GM13977 (cell line): ENCODE results near the gene MAGEB4.

Experiments used
- DNase-seq: peaks from one replicate; pipeline ENCODE4 v3.0.0; 2012; ENCODE audit warnings: low spot score
- in situ Hi-C: fragments of 300-500 bp; cut with MboI; formaldehyde crosslinking; loops from one replicate; pipeline ENCODE4 v1.12.0; 2022; ENCODE audit warnings: low sequenced_read_pairs, low pct_unique_long_range_greater_than_20kb, mixed read lengths, inconsistent platforms; ENCODE audit not compliant: unreplicated experiment
- TF ChIP-seq, protein P1 (sequence below): IDR thresholded peaks from 2 replicates; pipeline ENCODE4 v1.5.1; 2012; ENCODE audit warnings: mild to moderate bottlenecking, control low read depth; ENCODE audit not compliant: insufficient read depth; ENCODE audit errors: extremely low read depth, missing control alignments

Gene MAGEB4

DNA sequence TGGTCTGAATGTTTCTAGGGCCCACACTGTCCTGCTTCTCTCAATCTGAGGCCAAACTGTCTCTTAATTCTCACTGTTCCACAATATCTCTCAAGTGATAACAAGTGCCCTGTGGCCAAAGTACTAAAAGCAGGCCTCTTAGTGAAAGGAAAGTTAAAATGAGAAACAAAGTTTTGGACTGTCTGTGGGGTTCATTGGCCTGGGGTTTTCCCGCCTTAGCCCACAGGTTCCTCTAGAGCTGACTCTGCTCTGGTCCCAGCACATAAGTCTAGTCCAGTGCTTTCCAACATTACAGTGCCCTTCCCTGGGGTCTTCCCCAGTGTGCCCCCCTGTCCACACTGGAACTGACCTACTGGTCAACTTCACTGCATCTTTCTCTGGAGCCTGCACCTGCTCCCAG is 11.5 kb downstream of the MAGEB4 start:
- in situ Hi-C loops = no loop called here
- TF ChIP-seq, protein P1, sequence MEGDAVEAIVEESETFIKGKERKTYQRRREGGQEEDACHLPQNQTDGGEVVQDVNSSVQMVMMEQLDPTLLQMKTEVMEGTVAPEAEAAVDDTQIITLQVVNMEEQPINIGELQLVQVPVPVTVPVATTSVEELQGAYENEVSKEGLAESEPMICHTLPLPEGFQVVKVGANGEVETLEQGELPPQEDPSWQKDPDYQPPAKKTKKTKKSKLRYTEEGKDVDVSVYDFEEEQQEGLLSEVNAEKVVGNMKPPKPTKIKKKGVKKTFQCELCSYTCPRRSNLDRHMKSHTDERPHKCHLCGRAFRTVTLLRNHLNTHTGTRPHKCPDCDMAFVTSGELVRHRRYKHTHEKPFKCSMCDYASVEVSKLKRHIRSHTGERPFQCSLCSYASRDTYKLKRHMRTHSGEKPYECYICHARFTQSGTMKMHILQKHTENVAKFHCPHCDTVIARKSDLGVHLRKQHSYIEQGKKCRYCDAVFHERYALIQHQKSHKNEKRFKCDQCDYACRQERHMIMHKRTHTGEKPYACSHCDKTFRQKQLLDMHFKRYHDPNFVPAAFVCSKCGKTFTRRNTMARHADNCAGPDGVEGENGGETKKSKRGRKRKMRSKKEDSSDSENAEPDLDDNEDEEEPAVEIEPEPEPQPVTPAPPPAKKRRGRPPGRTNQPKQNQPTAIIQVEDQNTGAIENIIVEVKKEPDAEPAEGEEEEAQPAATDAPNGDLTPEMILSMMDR = no peak
- no peak for DNase-seq

DNA sequence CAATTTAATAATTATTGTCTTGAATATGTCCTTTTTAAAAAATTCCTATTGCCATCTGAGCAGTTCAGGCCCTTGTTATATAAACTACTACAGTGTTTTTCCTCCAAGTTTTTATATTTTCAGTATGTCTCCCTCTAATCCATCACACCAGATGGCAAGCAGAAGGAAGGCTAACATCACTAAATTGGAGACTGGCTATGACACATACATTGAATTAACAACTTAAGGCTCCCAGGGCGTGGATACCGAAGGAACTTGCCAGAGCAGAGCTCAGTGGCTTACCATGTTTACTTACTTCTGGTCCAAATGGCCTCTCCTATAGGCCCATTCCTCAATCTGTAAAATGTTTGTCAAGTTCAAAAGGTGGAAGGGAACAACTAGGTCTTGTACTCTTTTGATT is 18.1 kb downstream of the MAGEB4 start:
- DNase-seq = no peak
- in situ Hi-C loops = no loop called here
- TF ChIP-seq, protein P1 = no peak

DNA sequence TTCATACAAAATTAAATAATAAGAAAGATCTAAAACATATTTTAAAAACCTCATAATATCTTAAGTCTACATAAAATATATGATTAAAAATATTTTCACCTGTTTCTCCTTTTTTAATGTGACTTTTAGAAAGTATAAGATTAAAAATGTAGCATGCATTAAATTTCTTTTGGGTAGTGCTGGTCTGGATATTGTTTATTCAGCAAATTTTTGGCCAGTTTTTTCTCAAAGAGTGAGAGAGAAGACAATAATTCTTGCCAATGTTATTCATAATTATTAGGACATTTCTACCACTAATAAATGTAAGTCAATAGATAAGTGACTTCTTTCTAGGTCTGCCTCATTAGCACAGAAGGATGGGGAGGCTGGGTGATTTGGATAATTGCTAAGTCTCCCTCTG is 19.2 kb downstream of the MAGEB4 start:
- in situ Hi-C loops = no loop called here
- TF ChIP-seq, protein P1 = no peak

DNA sequence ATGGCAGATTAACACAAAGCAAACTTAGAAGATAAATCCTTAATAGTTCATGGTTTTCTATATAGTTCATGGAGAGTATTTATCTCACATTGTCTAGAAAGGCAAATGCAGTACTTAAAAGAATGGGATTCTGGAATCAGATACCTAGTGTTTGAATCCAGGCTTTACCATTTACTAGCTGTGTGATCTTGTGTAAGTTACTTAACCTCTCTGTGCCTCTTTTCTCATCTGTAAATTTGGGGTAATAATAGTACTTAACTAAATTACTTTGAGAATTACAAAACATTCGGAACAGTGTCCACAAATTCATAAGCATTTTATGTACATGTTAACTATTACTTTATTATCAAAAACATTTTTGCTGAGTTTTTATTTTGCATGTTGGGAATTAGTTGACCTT is 21.0 kb downstream of the MAGEB4 start:
- TF ChIP-seq, protein P1 = no peak
- in situ Hi-C loops = no loop called here
- no peak for DNase-seq

More for the DNA sequence above, 19.2 kb downstream of the MAGEB4 start:
- no peak for DNase-seq

DNA sequence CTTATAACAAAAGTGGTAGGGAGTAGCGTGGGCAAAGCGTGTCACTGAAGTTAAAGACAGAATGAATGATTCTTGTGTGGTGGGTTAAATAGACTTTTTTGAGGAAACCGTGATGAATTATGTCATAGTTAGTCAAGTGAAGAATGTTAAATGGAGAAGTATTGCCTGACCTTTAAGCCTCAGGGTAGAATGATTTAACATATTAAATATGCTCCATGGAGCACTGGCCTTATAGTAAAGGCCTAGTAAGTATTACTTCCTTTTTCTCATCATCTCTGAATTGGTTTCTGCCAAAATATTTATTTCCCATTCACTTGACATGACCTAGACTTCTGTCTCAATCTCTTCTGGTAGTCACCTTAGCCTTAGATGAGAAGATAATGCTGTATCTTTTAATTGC is 28.8 kb downstream of the MAGEB4 start:
- DNase-seq = no peak
- TF ChIP-seq, protein P1 = no peak
- in situ Hi-C loops = no loop called here

DNA sequence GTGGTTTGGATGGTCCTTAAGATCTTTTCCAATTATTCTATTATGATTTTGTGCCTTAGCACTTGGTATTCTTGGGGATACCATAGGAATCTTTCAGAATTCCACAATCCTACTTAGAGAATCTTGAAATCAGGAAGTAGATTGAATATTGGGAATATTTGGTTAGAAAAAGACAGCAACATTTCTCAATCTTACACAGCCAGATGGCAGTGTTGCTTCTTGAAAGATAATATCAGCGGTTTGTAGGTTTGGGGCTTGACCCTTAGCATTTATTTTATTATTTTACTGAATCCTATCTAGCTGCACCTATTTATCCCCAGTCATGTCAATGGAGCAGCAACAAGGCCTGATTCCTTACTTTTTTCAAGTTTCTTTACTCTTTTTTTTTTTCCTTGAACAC is 33.7 kb downstream of the MAGEB4 start:
- no peak for DNase-seq
- TF ChIP-seq, protein P1 = peak; percentile 12
- in situ Hi-C loops = no loop called here

DNA sequence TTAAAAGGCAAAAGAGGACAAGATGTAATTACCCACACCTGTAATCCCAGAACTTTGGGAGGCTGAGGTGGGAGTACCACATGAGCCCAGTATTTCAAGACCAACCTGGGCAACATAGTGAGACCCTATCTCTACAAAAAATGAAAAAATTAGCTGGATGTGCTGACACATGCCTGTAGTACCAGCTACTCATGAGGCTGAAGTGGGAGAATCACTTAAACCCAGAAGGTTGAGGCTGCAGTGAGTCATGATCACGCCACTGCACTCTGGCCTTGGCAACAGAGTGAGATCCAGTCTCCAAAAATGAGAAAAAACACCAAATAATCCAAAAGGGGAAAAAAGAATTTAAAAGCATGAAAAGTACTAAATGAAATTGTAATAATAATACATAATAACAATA is 36.6 kb downstream of the MAGEB4 start:
- DNase-seq = no peak
- in situ Hi-C loops = no loop called here
- TF ChIP-seq, protein P1 = no peak
